BLaER1 treated with 17β-estradiol and CSF1 and Interleukin-3, amounts not matched to agents 10 nM and 100 nM (cell line): ENCODE results near the gene NEK2.
A peak's percentile ranks its signal among the peaks of the same experiment; 100 is the strongest.

ENCODE experiments used
- H3K27ac ChIP-seq, 11 experiments: shearing (Covaris generic); formaldehyde crosslinking; 2 replicates each; pipeline ENCODE4 v1.8.1; 2022
- H3K27me3 ChIP-seq, 11 experiments: shearing (Covaris generic); formaldehyde crosslinking; 2 replicates each; pipeline ENCODE4 v1.8.1; 2022
- H3K36me3 ChIP-seq, 11 experiments: shearing (Covaris generic); formaldehyde crosslinking; 2 replicates each; pipeline ENCODE4 v1.8.1; 2022
- H3K4me1 ChIP-seq, 10 experiments: shearing (Covaris generic); formaldehyde crosslinking; 2 replicates each; pipeline ENCODE4 v1.8.1; 2022
- H3K4me2 ChIP-seq, 11 experiments: shearing (Covaris generic); formaldehyde crosslinking; 2 replicates each; pipeline ENCODE4 v1.8.1; 2022
- H3K4me3 ChIP-seq, 10 experiments: shearing (Covaris generic); formaldehyde crosslinking; 2 replicates each; pipeline ENCODE4 v1.8.1; 2022
- H3K9ac ChIP-seq, 11 experiments: shearing (Covaris generic); formaldehyde crosslinking; 2 replicates each; pipeline ENCODE4 v1.8.1; 2022
- H3K9me3 ChIP-seq, 11 experiments: shearing (Covaris generic); formaldehyde crosslinking; replicated peaks in 1 of 11; 2 replicates each; pipeline ENCODE4 v1.8.1; 2022
- H4K20me1 ChIP-seq, 11 experiments: shearing (Covaris generic); formaldehyde crosslinking; 2 replicates each; pipeline ENCODE4 v1.8.1; 2022
- Cebpa-rat ChIP-seq, 11 experiments: shearing (Covaris generic); IDR thresholded peaks; 2 replicates each; pipeline ENCODE4 v1.8.1; 2022

NEK2 gene

DNA sequence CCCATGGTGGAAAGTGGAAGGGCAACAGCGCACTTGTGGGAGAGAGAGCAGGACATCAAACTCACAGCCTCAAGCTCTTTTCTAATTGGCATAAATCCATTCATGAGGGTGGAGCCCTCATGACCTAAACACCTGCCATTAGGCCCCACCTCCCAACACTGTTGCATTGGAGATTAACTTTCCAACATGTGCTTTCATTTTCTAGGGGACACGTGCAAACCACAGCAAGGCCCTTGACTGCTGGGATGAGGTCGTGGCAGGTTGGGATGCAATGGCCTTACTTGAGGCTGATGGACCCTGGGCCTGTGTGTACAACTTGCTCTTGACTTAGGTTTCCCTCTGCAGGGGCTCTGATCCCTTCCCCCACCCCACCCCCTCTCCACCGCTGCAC is 35.9 kb upstream of the NEK2 start:
- no peak for TF ChIP-seq Cebpa-rat (IDR thresholded peaks at IDR 0.05)
- H3K9me3 ChIP-seq: no peaks in the 10 kb centered on the region; a peak in 1 of 22 replicates
- H3K27ac ChIP-seq: peak overlapping the region in 3 of 11 experiments; percentile 29 to 55 (median 41); a peak in 4 of 22 replicates
- H3K27me3 ChIP-seq: no peaks in the 10 kb centered on the region
- no peak overlapping the region for H3K4me3 ChIP-seq
- H3K4me1 ChIP-seq: peaks cover 17 to 38% (median 32%) of the 10 kb centered on the region in 10 experiments
- no peaks in the 10 kb centered on the region for H3K36me3 ChIP-seq
- H4K20me1 ChIP-seq: no peaks in the 10 kb centered on the region
- H3K9ac ChIP-seq: no peak overlapping the region
- H3K4me2 ChIP-seq: peak overlapping the region in 10 of 11 experiments; percentile 12 to 75 (median 40); a peak in 17 of 22 replicates

- Histone ChIP-seq H3K9me3 (no peaks in the 10 kb centered on the region; a peak in 1 of 22 replicates), H3K4me3 (no peak overlapping the region), H3K36me3 (no peaks in the 10 kb centered on the region), H3K4me1 (peaks cover 13 to 38% (median 28%) of the 10 kb centered on the region in 10 experiments), H3K27ac (peak overlapping the region in 3 of 11 experiments; percentile 29 to 55 (median 41); a peak in 5 of 22 replicates), H3K4me2 (peak overlapping the region in 10 of 11 experiments; percentile 12 to 75 (median 40); a peak in 17 of 22 replicates), H4K20me1 (no peaks in the 10 kb centered on the region), H3K9ac (no peak overlapping the region), H3K27me3 (no peaks in the 10 kb centered on the region)
- TF ChIP-seq Cebpa-rat (IDR thresholded peaks at IDR 0.05): no peak
These were observed 35.3 kb upstream of the NEK2 start for GRCh38 chr1:211710566-211711314.

- H3K9ac ChIP-seq: no peak overlapping the region
- no peak for TF ChIP-seq Cebpa-rat (IDR thresholded peaks at IDR 0.05)
These were observed 33.5 kb upstream of the NEK2 start for GRCh38 chr1:211708926-211709325.

GRCh38 chr1:211708006-211708405 is 32.6 kb upstream of the NEK2 start:
- no peak for TF ChIP-seq Cebpa-rat (IDR thresholded peaks at IDR 0.05)
- Histone ChIP-seq H3K27me3 (no peaks in the 10 kb centered on the region), H3K4me1 (peaks cover 10 to 39% (median 26%) of the 10 kb centered on the region in 10 experiments), H3K4me2 (no peak overlapping the region), H3K9me3 (no peaks in the 10 kb centered on the region; a peak in 1 of 22 replicates), H3K9ac (no peak overlapping the region), H3K27ac (no peak overlapping the region), H3K4me3 (no peak overlapping the region), H4K20me1 (no peaks in the 10 kb centered on the region), H3K36me3 (no peaks in the 10 kb centered on the region)

More at GRCh38 chr1:211708926-211709325, 33.5 kb upstream of the NEK2 start:
- Histone ChIP-seq H3K27ac (no peak overlapping the region), H3K27me3 (no peaks in the 10 kb centered on the region), H3K4me3 (no peak overlapping the region), H3K9me3 (no peaks in the 10 kb centered on the region; a peak in 1 of 22 replicates), H3K4me2 (no peak overlapping the region), H3K4me1 (peaks cover 10 to 34% (median 22%) of the 10 kb centered on the region in 10 experiments), H4K20me1 (no peaks in the 10 kb centered on the region), H3K36me3 (no peaks in the 10 kb centered on the region)

GRCh38 chr1:211705467-211706091 is 30.2 kb upstream of the NEK2 start:
- Histone ChIP-seq H3K27ac (no peak overlapping the region), H3K4me1 (peaks cover 0 to 32% (median 17%) of the 10 kb centered on the region in 10 experiments; a peak in 16 of 20 replicates), H3K36me3 (no peaks in the 10 kb centered on the region), H3K9ac (no peak overlapping the region), H3K4me2 (peak overlapping the region in 3 of 11 experiments; percentile 9 to 29 (median 28); a peak in 4 of 22 replicates), H4K20me1 (no peaks in the 10 kb centered on the region), H3K4me3 (no peak overlapping the region), H3K9me3 (no peaks in the 10 kb centered on the region), H3K27me3 (no peaks in the 10 kb centered on the region)
- TF ChIP-seq Cebpa-rat (IDR thresholded peaks at IDR 0.05): no peak

DNA sequence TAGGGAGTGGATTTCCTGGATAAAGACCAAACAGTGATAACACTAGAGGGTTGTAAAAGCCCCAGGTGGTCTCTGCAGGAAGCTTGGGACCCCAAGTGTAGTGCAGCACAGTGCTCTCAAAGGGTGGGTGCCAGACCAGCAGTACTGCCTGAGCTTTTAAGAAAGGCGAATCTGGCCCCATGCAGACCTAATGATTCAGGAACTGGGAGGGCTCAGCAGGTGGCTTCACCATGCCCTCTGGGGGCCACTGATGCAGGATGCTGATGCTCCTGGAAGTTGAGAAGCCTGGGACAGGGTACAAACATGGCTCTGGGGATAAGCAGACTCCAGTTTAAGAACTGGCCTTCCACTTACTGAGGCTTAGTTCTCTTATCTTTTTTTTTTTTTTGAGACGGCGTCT is 29.1 kb upstream of the NEK2 start:
- no peaks in the 10 kb centered on the region for H3K9me3 ChIP-seq
- peak overlapping the region in 7 of 11 experiments; percentile 17 to 43 (median 39); a peak in 9 of 22 replicates for H3K4me2 ChIP-seq
- H3K27ac ChIP-seq: no peak overlapping the region
- no peaks in the 10 kb centered on the region for H4K20me1 ChIP-seq
- H3K4me3 ChIP-seq: no peak overlapping the region
- TF ChIP-seq Cebpa-rat (IDR thresholded peaks at IDR 0.05): no peak
- H3K36me3 ChIP-seq: no peaks in the 10 kb centered on the region
- no peak overlapping the region for H3K9ac ChIP-seq
- peaks cover 0 to 32% (median 18%) of the 10 kb centered on the region in 10 experiments; a peak in 13 of 20 replicates for H3K4me1 ChIP-seq
- no peaks in the 10 kb centered on the region for H3K27me3 ChIP-seq

DNA sequence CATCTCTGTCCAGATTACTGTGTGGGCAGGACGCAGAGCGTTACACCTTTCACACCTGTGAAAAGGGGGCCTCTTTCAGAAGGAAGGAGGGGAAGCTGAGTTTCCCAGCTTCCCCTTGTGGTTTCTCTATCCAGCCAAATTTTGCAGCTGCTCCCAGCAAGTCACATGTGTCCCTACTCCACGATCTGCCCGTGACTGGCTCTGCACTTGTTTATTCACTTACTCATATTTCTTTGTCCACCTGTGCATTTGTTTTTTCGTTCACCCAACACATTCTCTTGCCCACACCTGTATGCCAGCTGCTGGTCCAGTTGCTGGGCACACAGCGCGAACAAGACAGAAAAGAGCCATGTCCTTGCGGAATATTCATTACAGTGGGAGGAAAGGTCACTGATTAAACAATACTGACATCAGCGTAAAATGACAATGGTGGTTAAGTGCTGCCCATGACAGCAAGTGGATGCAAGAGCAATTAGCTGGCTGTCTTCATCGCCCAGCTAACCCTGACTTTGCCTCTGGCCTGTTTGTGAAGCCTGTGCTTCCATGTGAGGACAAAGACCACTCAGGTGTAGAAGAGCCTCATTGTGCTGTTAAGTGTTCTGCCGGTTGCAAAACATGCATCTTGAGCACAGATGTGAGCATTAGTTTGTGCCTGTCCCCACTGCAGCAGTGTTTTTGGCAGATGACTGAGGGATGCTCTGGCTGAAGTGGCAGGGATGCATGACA is 28.6 kb upstream of the NEK2 start:
- H3K36me3 ChIP-seq: no peaks in the 10 kb centered on the region
- no peaks in the 10 kb centered on the region for H3K27me3 ChIP-seq
- no peak for TF ChIP-seq Cebpa-rat (IDR thresholded peaks at IDR 0.05)

DNA sequence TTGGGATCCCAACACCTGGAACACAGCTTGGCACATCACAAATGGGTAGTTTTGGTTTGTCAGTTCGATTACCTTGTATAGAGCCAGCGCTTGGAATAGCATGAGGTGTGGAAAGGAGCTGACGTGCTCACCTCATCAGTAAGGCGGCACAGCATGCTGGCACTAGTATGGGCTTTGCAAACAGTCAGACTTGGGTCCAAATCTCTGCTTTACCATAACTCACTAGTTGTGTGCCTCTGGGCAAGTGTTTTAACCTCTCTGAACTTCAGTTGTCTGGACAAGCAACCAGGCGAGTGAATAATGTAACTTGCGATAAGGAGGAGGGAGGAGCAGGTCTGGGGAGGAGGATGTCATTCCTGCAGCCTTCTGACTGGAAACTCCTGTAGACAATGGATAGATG is 26.3 kb upstream of the NEK2 start:
- no peaks in the 10 kb centered on the region for H4K20me1 ChIP-seq
- no peak overlapping the region for H3K9ac ChIP-seq
- H3K4me3 ChIP-seq: no peak overlapping the region
- no peak for TF ChIP-seq Cebpa-rat (IDR thresholded peaks at IDR 0.05)
- peaks cover 13 to 50% (median 37%) of the 10 kb centered on the region in 10 experiments; a peak in 19 of 20 replicates for H3K4me1 ChIP-seq
- no peaks in the 10 kb centered on the region for H3K9me3 ChIP-seq
- no peaks in the 10 kb centered on the region for H3K36me3 ChIP-seq
- no peak overlapping the region for H3K27ac ChIP-seq
- no peak overlapping the region for H3K4me2 ChIP-seq
- no peaks in the 10 kb centered on the region for H3K27me3 ChIP-seq

More for the DNA sequence above, 28.6 kb upstream of the NEK2 start:
- Histone ChIP-seq H3K9ac (no peak overlapping the region), H4K20me1 (no peaks in the 10 kb centered on the region), H3K27ac (no peak overlapping the region), H3K4me2 (peak overlapping the region in 9 of 11 experiments; percentile 1 to 43 (median 39); a peak in 11 of 22 replicates), H3K4me3 (no peak overlapping the region), H3K9me3 (no peaks in the 10 kb centered on the region), H3K4me1 (peaks cover 0 to 32% (median 18%) of the 10 kb centered on the region in 10 experiments; a peak in 13 of 20 replicates)

DNA sequence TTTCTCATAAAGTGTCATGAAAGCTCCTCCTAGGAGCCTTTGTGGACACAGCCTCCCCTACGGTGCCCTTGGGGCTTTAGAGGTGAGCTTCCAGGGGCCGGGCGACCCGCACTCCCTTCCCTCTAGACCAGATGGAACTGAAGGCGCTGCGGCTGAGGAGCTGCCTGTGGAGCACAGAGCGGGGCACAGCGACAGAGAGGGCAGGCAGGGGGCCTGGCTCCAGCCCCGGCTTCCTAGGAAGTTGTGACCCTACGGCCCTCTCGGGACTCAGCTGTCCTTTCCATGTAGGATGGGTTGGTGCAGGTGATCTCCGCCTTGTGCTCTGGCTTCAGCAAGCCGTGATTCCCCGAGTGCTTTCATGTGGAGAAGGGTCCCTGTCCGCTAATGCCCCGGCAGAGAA is 23.6 kb upstream of the NEK2 start:
- no peaks in the 10 kb centered on the region for H4K20me1 ChIP-seq
- no peak overlapping the region for H3K4me3 ChIP-seq
- H3K4me2 ChIP-seq: no peak overlapping the region
- H3K9ac ChIP-seq: no peak overlapping the region
- no peak overlapping the region for H3K27ac ChIP-seq
- peaks cover 23 to 50% (median 43%) of the 10 kb centered on the region in 10 experiments; a peak in 19 of 20 replicates for H3K4me1 ChIP-seq
- H3K9me3 ChIP-seq: peaks cover 6 to 11% (median 10%) of the 10 kb centered on the region in 11 experiments
- no peaks in the 10 kb centered on the region; a peak in 1 of 22 replicates for H3K36me3 ChIP-seq
- TF ChIP-seq Cebpa-rat (IDR thresholded peaks at IDR 0.05): no peak
- H3K27me3 ChIP-seq: no peaks in the 10 kb centered on the region
